ENCODE measurements around the gene LRCH3. TPM values are rescaled to one million over a fixed set of nuclear protein-coding genes. Genes with fewer than 3 reads are reported as not detected.

Gene LRCH3
- total and polyA plus RNA-seq, 9 of the 15 experiments (the other 6 are each of a cell fraction or from before 2014, with no cell fraction given), result 4.6 to 75.3 (median 30.3) TPM

- ATAC-seq, result no peak
- no TSS peak for BruUV-seq (replicated peaks)
- 90% methylated on average over 17 of the region's 17 CpGs for WGBS (ENCODE audit: insufficient coverage, low coverage, missing lambda C conversion rate)
- Histone ChIP-seq H3K79me2 (ENCODE audit: control insufficient read depth, insufficient read depth, low read length) (no peaks in the 10 kb centered on the region), H3K9me3 (replicated peaks; ENCODE audit: control insufficient read depth, insufficient read depth, low read depth, low read length) (no peaks in the 10 kb centered on the region), H3K9ac (ENCODE audit: insufficient read depth in 1 of 2, low read depth in 2 of 2, low read length in 2 of 2) (no peak overlapping the region), H3K36me3 (ENCODE audit: control insufficient read depth, insufficient read depth, low read length) (peaks cover 37% of the 10 kb centered on the region; the same call in 2 of the 3 replicates), H3K27ac (ENCODE audit: extremely low read depth, low read depth, low read length) (no peak overlapping the region), H4K20me1 (replicated peaks; ENCODE audit: control insufficient read depth, insufficient read depth, low read length) (no peaks in the 10 kb centered on the region), H3K4me1 (replicated peaks in 1 of 2; ENCODE audit: control insufficient read depth in 2 of 2, insufficient read depth in 2 of 2, low read length in 2 of 2) (peaks cover 0 to 2% of the 10 kb centered on the region in 2 experiments; a peak in 1 of 5 replicates), H3K4me3 (no peak overlapping the region), H3K4me2 (ENCODE audit: insufficient read depth, low read length) (no peak overlapping the region), H3K9me1 (ENCODE audit: control insufficient read depth, insufficient read depth, low read length) (no peaks in the 10 kb centered on the region), H3K27me3 (ENCODE audit: control insufficient read depth in 2 of 2, insufficient read depth in 2 of 2, low read length in 2 of 2) (no peaks in the 10 kb centered on the region), H2AFZ (ENCODE audit: low read depth, low read length) (no peak overlapping the region)
- intact Hi-C loops (cut with micrococcal nuclease), result no loop called here
- no peak for FAIRE-seq
- ChIA-PET CTCF (ENCODE audit: low intra/inter-chr PET ratio) (no interaction called here), POLR2A (no interaction called here)
- no peak for DNase-seq (ENCODE audit: extremely low read depth in 1 of 4, low spot score in 3 of 4)
- in situ Hi-C loops (cut with MboI), result no loop called here
- no peak for TF ChIP-seq RAD51 (IDR thresholded peaks at IDR 0.05; ENCODE audit: borderline replicate concordance, low read depth)
- no peak for TF ChIP-seq NFYB (IDR thresholded peaks at IDR 0.05; ENCODE audit: extremely low read depth, insufficient read length)
- no peak for TF ChIP-seq ZNF324 (CRISPR knock-in tag; IDR thresholded peaks at IDR 0.05)
- TF ChIP-seq MEF2D (tag; conservative IDR thresholded peaks at IDR 0.05; ENCODE audit: low read depth), result no peak
- TF ChIP-seq KLF1 (tag; IDR thresholded peaks at IDR 0.05), result no peak
- no peak for TF ChIP-seq ELF1 (tag; IDR thresholded peaks at IDR 0.05)
- no peak for TF ChIP-seq ELF2 (CRISPR knock-in tag; IDR thresholded peaks at IDR 0.05)
- no peak for TF ChIP-seq IFI16 (CRISPR knock-in tag; IDR thresholded peaks at IDR 0.05)
- no peak for TF ChIP-seq TRIM28 (IDR thresholded peaks at IDR 0.05)
- TF ChIP-seq MXI1 (IDR thresholded peaks at IDR 0.05; ENCODE audit: low read depth, low read length), result no peak
- TF ChIP-seq PHF21A (IDR thresholded peaks at IDR 0.05; ENCODE audit: borderline replicate concordance, low read depth), result no peak
- TF ChIP-seq SMARCB1 (IDR thresholded peaks at IDR 0.05; ENCODE audit: insufficient read length, low read depth), result no peak
- TF ChIP-seq MXD1 (CRISPR knock-in tag; IDR thresholded peaks at IDR 0.05; ENCODE audit: borderline replicate concordance, poor library complexity, severe bottlenecking), result no peak
- no peak for TF ChIP-seq MAFF (IDR thresholded peaks at IDR 0.05; ENCODE audit: low read length)
- TF ChIP-seq MIER1 (IDR thresholded peaks at IDR 0.05; ENCODE audit: low read depth), result no peak
Observed at GRCh38 chr3:197880491-197881269, 89.6 kb downstream of the LRCH3 start.
